D721Med (cell line): Measurements from ENCODE around the gene KRTAP12-4.
"Not testable (repeated sequence)": the region's sequence is repeated elsewhere in the genome, so short reads cannot be mapped to it uniquely, and the experiment has no call there.

Experiments used
- DNase-seq: peaks from one replicate; pipeline ENCODE4 v3.0.0; 2011; ENCODE audit warnings: low spot score; ENCODE audit not compliant: insufficient read length
- FAIRE-seq: peaks from 2 replicates; lab custom pipeline; 2011; peaks lifted over from hg19 to GRCh38; lab: Jason Lieb, UNC
- TF ChIP-seq, protein P1 (sequence below): IDR thresholded peaks from 2 replicates; pipeline ENCODE4 v1.5.1; 2012; ENCODE audit warnings: mild to moderate bottlenecking, control low read depth; ENCODE audit not compliant: insufficient read depth; ENCODE audit errors: missing control alignments

The KRTAP12-4 gene

DNA sequence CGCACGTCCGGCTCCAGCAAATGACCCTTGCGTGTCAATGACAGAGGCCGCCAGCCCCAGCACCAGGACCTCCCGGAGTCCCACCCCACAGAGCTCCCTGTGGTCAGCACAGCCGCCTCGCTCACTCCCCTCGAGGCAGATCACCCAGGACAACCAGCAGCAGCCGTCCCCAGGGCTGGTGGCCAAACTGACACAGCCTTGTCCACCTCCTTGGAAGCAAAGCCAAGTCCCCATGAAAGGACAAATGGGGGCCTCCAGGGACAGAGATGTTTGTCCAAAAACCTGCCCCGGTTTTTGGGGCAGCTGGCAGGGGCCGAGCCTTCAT lies 15.2 kb downstream of the KRTAP12-4 start:
- TF ChIP-seq, protein P1, sequence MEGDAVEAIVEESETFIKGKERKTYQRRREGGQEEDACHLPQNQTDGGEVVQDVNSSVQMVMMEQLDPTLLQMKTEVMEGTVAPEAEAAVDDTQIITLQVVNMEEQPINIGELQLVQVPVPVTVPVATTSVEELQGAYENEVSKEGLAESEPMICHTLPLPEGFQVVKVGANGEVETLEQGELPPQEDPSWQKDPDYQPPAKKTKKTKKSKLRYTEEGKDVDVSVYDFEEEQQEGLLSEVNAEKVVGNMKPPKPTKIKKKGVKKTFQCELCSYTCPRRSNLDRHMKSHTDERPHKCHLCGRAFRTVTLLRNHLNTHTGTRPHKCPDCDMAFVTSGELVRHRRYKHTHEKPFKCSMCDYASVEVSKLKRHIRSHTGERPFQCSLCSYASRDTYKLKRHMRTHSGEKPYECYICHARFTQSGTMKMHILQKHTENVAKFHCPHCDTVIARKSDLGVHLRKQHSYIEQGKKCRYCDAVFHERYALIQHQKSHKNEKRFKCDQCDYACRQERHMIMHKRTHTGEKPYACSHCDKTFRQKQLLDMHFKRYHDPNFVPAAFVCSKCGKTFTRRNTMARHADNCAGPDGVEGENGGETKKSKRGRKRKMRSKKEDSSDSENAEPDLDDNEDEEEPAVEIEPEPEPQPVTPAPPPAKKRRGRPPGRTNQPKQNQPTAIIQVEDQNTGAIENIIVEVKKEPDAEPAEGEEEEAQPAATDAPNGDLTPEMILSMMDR: no peak
- FAIRE-seq: no peak
- DNase-seq: no peak

DNA sequence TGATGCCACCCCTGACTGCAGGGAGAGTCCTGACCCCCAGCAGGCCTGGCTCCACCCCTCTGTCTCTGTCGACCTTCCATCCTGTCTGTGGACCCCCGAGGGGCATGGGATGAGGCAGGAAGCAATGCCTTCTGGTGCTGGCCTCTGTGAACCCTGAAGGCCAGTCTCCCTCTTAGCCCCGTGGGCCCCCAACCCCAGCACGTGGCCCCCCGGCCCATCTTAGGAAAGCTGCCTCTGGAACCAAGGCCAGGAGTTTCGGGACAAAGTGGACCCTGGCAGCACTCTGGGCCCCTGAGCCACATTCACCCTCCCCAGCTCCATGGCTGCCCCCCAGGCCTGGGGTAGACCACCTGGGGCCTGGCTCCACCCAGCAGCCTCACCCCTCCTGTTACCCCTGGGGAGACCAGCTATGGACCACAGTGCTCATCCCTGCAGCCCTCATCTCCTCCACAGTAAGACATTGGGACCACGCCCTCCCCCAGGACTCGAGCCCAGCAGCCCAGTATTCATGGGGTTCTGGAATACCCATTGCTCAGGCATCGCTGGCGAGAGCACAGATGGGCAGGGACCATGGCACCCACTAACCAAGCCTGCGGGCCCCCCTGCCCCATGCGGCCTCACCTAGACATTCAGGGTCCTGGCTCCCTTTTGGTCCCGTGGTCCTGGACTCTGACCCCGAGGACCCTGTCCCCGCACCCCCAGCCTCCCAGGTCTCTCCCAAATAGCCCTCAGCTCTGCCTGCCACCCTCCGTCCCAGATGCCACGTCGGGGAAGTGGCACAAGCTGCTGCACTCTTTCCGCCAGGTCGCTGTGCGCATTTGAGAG lies 15.7 kb downstream of the KRTAP12-4 start:
- FAIRE-seq, DNase-seq: not testable (repeated sequence)

DNA sequence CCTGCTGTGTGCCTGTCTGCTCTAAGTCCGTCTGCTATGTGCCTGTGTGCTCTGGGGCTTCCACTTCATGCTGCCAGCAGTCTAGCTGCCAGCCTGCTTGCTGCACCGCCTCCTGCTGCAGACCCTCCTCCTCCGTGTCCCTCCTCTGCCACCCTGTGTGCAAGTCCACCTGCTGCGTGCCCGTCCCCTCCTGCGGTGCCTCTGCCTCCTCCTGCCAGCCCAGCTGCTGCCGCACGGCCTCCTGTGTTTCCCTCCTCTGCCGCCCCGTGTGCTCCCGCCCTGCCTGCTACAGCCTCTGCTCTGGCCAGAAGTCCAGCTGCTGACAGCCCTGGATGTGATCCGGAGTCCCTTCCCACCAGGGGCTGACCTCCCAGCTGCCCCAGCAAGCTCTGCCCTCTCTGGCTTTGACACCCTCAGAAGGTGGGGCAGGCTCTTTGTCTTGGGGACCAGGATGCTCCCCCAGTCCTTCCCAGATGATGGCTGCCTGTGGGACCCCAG lies 16.6 kb downstream of the KRTAP12-4 start:
- not testable (repeated sequence) for DNase-seq, FAIRE-seq

DNA sequence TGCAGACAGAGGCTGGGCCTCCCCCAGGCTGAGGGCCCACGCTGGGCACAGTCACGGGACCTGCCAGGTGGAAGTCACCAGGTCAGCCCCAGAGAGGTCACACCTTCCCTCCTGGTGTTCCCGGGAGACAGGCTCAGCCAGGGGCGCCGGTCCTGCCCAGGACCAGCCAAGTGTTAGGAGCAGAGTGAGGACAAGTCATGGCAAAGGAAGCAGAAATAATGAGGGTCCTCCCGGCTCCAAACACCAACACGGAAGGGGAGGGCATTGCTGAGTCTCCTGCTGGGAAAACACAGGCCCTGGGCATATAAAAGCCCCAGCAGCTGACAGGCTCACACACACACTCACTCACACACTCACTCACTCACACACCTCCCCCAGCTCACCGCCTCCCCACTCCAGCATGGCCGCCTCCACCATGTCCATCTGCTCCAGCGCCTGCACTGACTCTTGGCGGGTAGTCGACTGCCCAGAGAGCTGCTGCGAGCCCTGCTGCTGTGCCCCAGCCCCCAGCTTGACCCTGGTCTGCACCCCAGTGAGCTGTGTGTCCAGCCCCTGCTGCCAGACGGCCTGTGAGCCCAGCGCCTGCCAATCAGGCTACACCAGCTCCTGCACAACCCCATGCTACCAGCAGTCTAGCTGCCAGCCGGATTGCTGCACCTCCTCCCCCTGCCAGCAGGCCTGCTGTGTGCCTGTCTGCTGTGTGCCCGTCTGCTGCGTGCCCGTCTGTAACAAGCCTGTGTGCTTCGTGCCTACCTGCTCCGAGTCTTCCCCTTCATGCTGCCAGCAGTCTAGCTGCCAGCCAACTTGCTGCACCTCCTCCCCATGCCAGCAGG lies 17.2 kb downstream of the KRTAP12-4 start, which contains the start of gene KRTAP10-10:
KRTAP10-10 (plus strand) TSS at position 339 of the 833 bp plus-strand sequence; CDS start at position 401, 62 bp downstream.
- TF ChIP-seq, protein P1: no peak
- FAIRE-seq (no peak), DNase-seq (no peak)

DNA sequence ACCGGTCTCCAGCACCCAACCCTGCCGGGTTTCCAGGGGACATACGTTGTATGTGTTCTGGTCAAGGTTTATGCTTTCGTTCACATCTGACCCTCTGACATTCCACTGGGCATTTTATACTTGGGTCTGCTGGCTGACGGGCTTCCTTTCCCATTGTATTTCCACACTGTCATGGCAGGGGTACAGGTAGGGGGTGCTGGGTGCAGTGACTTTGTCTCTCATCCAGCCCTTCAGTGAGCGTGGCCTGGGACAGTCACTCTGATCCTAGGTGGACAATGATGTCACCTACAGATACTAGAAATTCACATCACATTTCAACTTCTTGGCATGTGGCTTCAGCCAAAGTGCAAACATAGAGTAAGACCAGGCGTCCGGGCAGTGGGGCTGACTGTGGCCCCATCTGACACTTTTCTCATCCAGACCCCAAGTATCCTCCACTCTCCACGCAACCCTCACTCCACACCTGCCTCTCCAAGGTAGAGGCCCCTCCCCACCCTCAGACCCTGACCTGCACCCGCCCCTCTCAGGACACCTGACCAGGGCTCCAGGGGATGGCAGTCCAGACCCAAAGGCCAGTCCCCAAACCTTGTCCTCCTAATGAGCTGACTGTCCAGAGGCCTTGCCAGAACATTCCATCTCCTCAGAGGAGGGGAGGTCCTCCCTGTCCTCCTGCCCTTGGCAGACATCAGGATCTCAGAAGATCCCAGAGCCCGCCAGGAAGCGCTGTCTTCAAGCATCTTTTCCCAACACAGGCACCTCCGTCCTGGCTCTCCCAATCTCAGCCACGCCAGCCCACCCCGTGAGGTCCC lies 18.0 kb downstream of the KRTAP12-4 start:
- TF ChIP-seq, protein P1: no peak
- no peak for FAIRE-seq
- no peak for DNase-seq

DNA sequence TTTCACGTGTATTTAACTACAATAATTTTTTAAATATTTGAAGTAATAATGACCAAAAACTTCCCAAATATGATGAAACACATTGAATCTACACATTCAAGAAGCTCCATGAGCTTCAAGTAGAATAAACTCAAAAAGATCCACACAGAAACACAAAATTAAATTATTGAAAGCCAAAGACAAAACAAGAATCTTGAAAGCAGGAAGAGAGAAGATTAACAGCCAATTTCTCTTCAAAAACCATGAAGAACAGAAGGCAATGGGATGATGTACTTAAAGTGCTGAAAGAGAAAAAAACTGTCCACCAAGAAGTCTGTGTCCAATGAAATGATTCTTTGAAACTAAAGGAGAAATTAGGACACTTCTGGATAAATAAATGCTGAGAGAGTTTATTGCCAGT lies 22.4 kb downstream of the KRTAP12-4 start:
- FAIRE-seq: no peak
- no peak for DNase-seq
- TF ChIP-seq, protein P1: no peak

DNA sequence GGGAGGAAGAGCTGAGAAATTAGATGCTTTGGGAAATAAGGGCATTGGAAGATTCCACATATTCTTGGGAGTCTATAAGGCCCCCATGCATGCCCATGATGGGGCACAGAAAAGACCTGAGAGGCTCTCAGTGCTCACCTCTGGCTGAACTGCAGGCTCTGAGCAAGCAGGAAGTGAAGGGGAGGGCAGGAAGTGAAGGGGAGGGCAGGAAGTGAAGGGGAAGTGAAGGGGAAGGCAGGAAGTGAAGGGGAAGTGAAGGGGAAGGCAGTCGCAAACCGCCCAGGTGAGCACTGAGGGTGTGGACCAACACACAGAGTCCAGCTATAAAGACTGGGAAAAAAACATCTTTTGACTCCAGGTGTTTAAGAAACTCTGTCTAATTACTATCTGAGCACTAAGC lies 24.0 kb downstream of the KRTAP12-4 start:
- no peak for DNase-seq
- TF ChIP-seq, protein P1: no peak
- no peak for FAIRE-seq
